ENCODE measurements around the gene TMEM242.
A peak's percentile ranks its signal among the peaks of the same experiment; 100 is the strongest.
"Not testable (repeated sequence)": the region's sequence is repeated elsewhere in the genome, so short reads cannot be mapped to it uniquely, and the experiment has no call there.

Gene TMEM242

DNA sequence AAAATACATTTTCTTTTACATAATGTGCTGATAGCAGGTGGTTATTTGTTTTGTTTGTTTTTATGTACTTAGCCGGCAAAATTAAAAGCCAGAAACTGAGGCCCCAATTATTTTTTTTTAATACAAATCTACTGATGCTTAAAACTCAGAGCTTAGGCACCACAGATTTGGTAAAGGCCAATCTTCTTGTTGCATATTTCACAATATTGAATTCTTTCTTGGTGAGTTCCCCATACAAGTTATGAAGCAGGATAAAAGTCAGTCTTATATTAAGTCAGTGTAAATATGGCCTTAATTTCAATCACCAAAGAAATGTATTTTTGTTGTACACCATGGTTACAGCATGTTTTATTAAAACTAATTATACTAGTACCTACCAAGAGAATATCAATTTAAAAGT, 41.4 kb upstream of the TMEM242 start:
- TF ChIP-seq, protein P1, sequence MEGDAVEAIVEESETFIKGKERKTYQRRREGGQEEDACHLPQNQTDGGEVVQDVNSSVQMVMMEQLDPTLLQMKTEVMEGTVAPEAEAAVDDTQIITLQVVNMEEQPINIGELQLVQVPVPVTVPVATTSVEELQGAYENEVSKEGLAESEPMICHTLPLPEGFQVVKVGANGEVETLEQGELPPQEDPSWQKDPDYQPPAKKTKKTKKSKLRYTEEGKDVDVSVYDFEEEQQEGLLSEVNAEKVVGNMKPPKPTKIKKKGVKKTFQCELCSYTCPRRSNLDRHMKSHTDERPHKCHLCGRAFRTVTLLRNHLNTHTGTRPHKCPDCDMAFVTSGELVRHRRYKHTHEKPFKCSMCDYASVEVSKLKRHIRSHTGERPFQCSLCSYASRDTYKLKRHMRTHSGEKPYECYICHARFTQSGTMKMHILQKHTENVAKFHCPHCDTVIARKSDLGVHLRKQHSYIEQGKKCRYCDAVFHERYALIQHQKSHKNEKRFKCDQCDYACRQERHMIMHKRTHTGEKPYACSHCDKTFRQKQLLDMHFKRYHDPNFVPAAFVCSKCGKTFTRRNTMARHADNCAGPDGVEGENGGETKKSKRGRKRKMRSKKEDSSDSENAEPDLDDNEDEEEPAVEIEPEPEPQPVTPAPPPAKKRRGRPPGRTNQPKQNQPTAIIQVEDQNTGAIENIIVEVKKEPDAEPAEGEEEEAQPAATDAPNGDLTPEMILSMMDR (IDR thresholded peaks at IDR 0.05; ENCODE audit: low read depth, low read length, missing control alignments) = no peak
- DNase-seq (ENCODE audit: low read depth) = no peak
- in situ Hi-C loops (cut with HindIII; ENCODE audit: low sequenced_read_pairs) = no loop called here
- no peak overlapping the region for H3K4me3 ChIP-seq (ENCODE audit: low read depth, low read length)

GRCh38 chr6:157361886-157362285, 38.6 kb upstream of the TMEM242 start:
- no peak overlapping the region for H3K4me3 ChIP-seq (ENCODE audit: low read depth, low read length)
- TF ChIP-seq, protein P1 (IDR thresholded peaks at IDR 0.05; ENCODE audit: low read depth, low read length, missing control alignments) = no peak
- no peak for DNase-seq (ENCODE audit: low read depth)
- in situ Hi-C loops (cut with HindIII; ENCODE audit: low sequenced_read_pairs) = no loop called here

GRCh38 chr6:157358287-157358686, 35.0 kb upstream of the TMEM242 start:
- in situ Hi-C loops (cut with HindIII; ENCODE audit: low sequenced_read_pairs) = no loop called here
- DNase-seq (ENCODE audit: low read depth) = no peak
- no peak overlapping the region for H3K4me3 ChIP-seq (ENCODE audit: low read depth, low read length)
- TF ChIP-seq, protein P1 (IDR thresholded peaks at IDR 0.05; ENCODE audit: low read depth, low read length, missing control alignments) = no peak

GRCh38 chr6:157346373-157346772, 23.1 kb upstream of the TMEM242 start:
- TF ChIP-seq, protein P1 (IDR thresholded peaks at IDR 0.05; ENCODE audit: low read depth, low read length, missing control alignments) = no peak
- in situ Hi-C loops (cut with HindIII; ENCODE audit: low sequenced_read_pairs) = no loop called here
- no peak overlapping the region for H3K4me3 ChIP-seq (ENCODE audit: low read depth, low read length)
- DNase-seq (ENCODE audit: low read depth) = no peak

DNA sequence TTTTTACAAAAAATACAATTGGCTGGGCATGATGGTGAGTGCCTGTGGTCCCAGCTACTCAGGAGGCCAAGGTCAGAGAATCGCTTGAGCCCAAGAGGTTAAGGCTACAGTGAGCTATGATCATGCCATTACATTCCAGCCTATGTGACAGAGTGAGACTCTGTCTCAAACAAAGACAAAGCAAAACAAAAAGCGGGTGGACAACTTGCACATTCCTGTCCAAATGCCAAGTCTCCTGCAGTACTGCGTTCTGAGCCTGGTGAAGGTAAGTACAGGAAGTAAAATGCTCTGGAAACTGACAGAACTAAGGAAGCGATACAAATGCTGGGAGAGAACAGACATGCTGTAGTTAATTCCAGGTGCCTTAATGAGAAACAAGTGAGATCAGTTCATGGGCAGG, 20.4 kb upstream of the TMEM242 start:
- H3K4me3 ChIP-seq (ENCODE audit: low read depth, low read length) = no peak overlapping the region
- no peak for DNase-seq (ENCODE audit: low read depth)
- TF ChIP-seq, protein P1 (IDR thresholded peaks at IDR 0.05; ENCODE audit: low read depth, low read length, missing control alignments) = no peak
- in situ Hi-C loops (cut with HindIII; ENCODE audit: low sequenced_read_pairs) = no loop called here

- no peak for DNase-seq (ENCODE audit: low read depth)
- no peak overlapping the region for H3K4me3 ChIP-seq (ENCODE audit: low read depth, low read length)
- in situ Hi-C loops (cut with HindIII; ENCODE audit: low sequenced_read_pairs) = no loop called here
- TF ChIP-seq, protein P1 (IDR thresholded peaks at IDR 0.05; ENCODE audit: low read depth, low read length, missing control alignments) = peak; percentile 5
Measured at GRCh38 chr6:157339432-157339831, 16.1 kb upstream of the TMEM242 start.

- no peak overlapping the region for H3K4me3 ChIP-seq (ENCODE audit: low read depth, low read length)
- TF ChIP-seq, protein P1 (IDR thresholded peaks at IDR 0.05; ENCODE audit: low read depth, low read length, missing control alignments) = no peak
- DNase-seq (ENCODE audit: low read depth) = no peak
- in situ Hi-C loops (cut with HindIII; ENCODE audit: low sequenced_read_pairs) = no loop called here
Measured at GRCh38 chr6:157337751-157338150, 14.4 kb upstream of the TMEM242 start.

- H3K4me3 ChIP-seq (ENCODE audit: low read depth, low read length); DNase-seq (ENCODE audit: low read depth); in situ Hi-C loops (cut with HindIII; ENCODE audit: low sequenced_read_pairs): not testable (repeated sequence)
Measured at GRCh38 chr6:157337276-157337675, 14.0 kb upstream of the TMEM242 start.
